HUES64 (cell line): ENCODE data around the gene ACOT9.
"Not testable (repeated sequence)": the region's sequence is repeated elsewhere in the genome, so short reads cannot be mapped to it uniquely, and the experiment has no call there.

Source experiments
- H3K27ac ChIP-seq: 2 replicates; pipeline ENCODE4 v1.7.0; 2013; ENCODE audit warnings: low read depth, low read length, inconsistent platforms
- H3K27me3 ChIP-seq: 2 replicates; pipeline ENCODE4 v1.6.1; 2013; ENCODE audit warnings: mild to moderate bottlenecking, low read length; ENCODE audit not compliant: insufficient read depth
- H3K36me3 ChIP-seq: 2 replicates; pipeline ENCODE4 v1.6.1; 2013; ENCODE audit warnings: mild to moderate bottlenecking, low read length; ENCODE audit not compliant: insufficient read depth
- H3K4me1 ChIP-seq: 2 replicates; pipeline ENCODE4 v1.6.1; 2013; ENCODE audit warnings: mild to moderate bottlenecking, low read length, moderate library complexity; ENCODE audit not compliant: insufficient read depth
- H3K4me3 ChIP-seq: 2 replicates; pipeline ENCODE4 v1.5.1; 2013; ENCODE audit warnings: mild to moderate bottlenecking, low read length, moderate library complexity
- H3K9ac ChIP-seq: 2 replicates; pipeline ENCODE4 v1.6.1; 2013; ENCODE audit warnings: mild to moderate bottlenecking, low read depth, low read length
- H3K9me3 ChIP-seq: 2 replicates; pipeline ENCODE4 v1.6.1; 2013; ENCODE audit warnings: low read depth, low read length; ENCODE audit not compliant: insufficient read depth
- WGBS: fragments of 150-250, 120-280 bp; methylation state at CpG from one replicate; pipeline ENCODE4 v1.1.7; 2013; ENCODE audit warnings: missing lambda C conversion rate; 5-methylcytosine and 5-hydroxymethylcytosine counted together

The ACOT9 gene

GRCh38 chrX:23661671-23662070 lies 81.4 kb downstream of the ACOT9 start:
- no peak overlapping the region for H3K27ac ChIP-seq
- H3K4me3 ChIP-seq: no peak overlapping the region
- WGBS: 100% methylated on average over 1 of the region's 1 CpG
- H3K4me1 ChIP-seq: peaks cover 21% of the 10 kb centered on the region
- no peaks in the 10 kb centered on the region for H3K36me3 ChIP-seq
- H3K9me3 ChIP-seq: no peaks in the 10 kb centered on the region
- H3K27me3 ChIP-seq: no peaks in the 10 kb centered on the region
- no peak overlapping the region for H3K9ac ChIP-seq

DNA sequence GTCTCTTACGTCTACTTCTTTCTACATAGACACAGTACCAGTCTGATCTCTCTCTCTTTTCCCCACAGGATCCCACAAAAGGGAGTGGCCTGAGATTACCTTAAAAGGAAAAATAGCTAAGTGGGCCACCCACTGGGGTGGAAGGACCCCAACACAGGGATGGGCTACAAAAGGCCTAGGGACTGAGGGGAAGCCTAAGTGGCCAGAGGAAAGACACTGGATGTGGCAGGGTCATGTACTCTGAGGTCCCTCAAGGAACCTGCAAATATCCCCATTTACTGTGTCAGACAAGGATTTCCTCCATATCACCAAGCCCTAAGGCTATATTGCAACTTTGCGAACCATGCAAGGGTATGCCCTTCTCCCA lies 82.3 kb downstream of the ACOT9 start:
- Histone ChIP-seq H3K27ac (peak overlapping the region; percentile 68; the same call in 1 of the 2 replicates), H3K4me1 (peaks cover 19% of the 10 kb centered on the region), H3K9ac (0 out of 2 replicates have a peak overlapping the region, but pooled peaks have one; percentile 24), H3K36me3 (no peaks in the 10 kb centered on the region), H3K27me3 (no peaks in the 10 kb centered on the region), H3K4me3 (no peak overlapping the region), H3K9me3 (no peaks in the 10 kb centered on the region)
- WGBS: 82% methylated on average over 2 of the region's 2 CpGs

DNA sequence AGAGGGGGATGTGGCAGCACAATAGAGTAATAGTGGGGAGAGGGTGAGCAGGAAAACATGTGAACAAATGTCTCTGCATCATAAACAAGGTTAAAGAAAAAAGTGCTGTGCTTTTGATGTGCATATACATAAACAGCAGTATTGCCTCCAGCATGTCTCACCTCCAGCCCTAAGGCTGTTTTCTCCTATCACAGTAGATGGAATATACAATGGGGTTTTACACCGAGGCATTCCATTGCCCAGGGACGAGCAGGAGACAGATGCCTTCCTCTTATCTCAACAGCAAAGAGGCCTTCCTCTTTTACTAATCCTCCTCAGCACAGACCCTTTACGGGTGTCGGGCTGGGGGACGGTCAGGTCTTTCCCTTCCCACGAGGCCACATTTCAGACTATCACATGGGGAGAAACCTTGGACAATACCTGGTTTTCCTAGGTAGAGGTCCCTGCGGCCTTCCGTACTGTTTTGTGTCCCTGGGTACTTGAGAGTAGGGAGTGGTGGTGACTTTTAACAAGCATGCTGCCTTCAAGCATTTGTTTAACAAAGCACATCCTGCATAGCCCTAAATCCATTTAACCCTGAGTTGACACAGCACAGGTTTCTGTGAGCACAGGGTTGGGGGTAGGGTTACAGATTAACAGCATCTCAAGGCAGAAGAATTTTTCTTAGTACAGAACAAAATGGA lies 82.9 kb downstream of the ACOT9 start:
- not testable (repeated sequence) for H3K36me3 ChIP-seq, H3K27me3 ChIP-seq, H3K9me3 ChIP-seq
- Histone ChIP-seq H3K4me3 (peak overlapping the region; percentile 30), H3K27ac (peak overlapping the region; percentile 87), H3K4me1 (peaks cover 19% of the 10 kb centered on the region), H3K9ac (peak overlapping the region; percentile 52; the same call in 1 of the 2 replicates)
- WGBS: 7% methylated on average over 6 of the region's 8 CpGs

GRCh38 chrX:23659339-23659738 lies 83.7 kb downstream of the ACOT9 start:
- peak overlapping the region; percentile 52; the same call in 1 of the 2 replicates for H3K9ac ChIP-seq
- H3K4me3 ChIP-seq: 0 out of 2 replicates have a peak overlapping the region, but pooled peaks have one; percentile 30
- 85% methylated on average over 4 of the region's 4 CpGs for WGBS

DNA sequence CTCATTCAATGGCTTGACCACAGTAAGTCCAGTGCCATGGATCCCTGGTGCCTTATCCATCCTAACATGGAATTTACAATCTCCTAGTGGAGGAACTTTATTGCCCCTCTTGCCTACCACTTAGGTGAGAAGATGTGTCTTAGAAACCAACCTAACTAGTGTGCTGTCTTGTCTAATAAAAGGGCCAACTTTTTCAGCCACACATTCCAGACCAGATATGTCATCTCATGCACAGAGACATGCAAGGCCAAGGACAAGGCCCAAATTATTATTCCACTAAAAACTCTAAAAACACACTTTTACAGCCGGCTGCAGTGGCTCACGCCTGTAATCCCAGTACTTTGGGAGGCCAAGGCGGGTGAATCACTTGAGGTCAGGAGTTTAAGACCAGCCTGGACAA lies 86.4 kb downstream of the ACOT9 start:
- H3K27ac ChIP-seq: no peak overlapping the region
- H3K9ac ChIP-seq: no peak overlapping the region
- 65% methylated on average over 3 of the region's 3 CpGs for WGBS
- H3K9me3 ChIP-seq: no peaks in the 10 kb centered on the region
- no peak overlapping the region for H3K4me3 ChIP-seq
- no peaks in the 10 kb centered on the region for H3K36me3 ChIP-seq
- H3K4me1 ChIP-seq: peaks cover 19% of the 10 kb centered on the region
- H3K27me3 ChIP-seq: no peaks in the 10 kb centered on the region

More at GRCh38 chrX:23659339-23659738, 83.7 kb downstream of the ACOT9 start:
- H3K9me3 ChIP-seq: no peaks in the 10 kb centered on the region
- peaks cover 19% of the 10 kb centered on the region for H3K4me1 ChIP-seq
- no peaks in the 10 kb centered on the region for H3K27me3 ChIP-seq
- H3K27ac ChIP-seq: peak overlapping the region; percentile 87
- H3K36me3 ChIP-seq: no peaks in the 10 kb centered on the region

DNA sequence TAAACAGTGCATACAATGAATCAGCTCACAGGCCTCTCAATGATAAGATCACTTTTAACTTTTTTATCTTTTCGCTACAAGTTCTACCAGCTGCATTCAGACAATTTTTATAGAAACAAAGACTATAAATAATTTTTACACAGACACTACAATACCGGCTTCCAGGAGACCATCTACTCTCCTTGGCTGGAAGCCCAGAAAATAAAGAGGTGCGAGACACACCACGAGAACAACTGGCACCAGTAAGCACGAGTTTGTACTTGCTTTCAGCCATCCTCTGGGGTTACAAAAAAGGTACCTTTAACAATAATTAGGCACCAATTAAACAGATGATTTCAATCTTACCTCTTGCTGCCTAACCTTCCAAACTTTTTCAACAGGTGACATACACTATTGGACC lies 87.0 kb downstream of the ACOT9 start:
- 96% methylated on average over 5 of the region's 5 CpGs for WGBS
- Histone ChIP-seq H3K36me3 (no peaks in the 10 kb centered on the region), H3K4me3 (no peak overlapping the region), H3K9me3 (no peaks in the 10 kb centered on the region), H3K27me3 (no peaks in the 10 kb centered on the region), H3K4me1 (peaks cover 15% of the 10 kb centered on the region), H3K27ac (no peak overlapping the region), H3K9ac (no peak overlapping the region)
